Gastrocnemius medialis (tissue), 4 donors: ENCODE results near the gene LIAS. TPM values are rescaled to one million over a fixed set of nuclear protein-coding genes. Genes with fewer than 3 reads are reported as not detected.

Experiments used
- microRNA-seq, 2 donors: library from miRNA; unstranded; fragments of <30 nt; microRNA quantifications; one replicate each; pipeline ENCODE4, GENCODE V29; 2016; ENCODE audit warnings: borderline replicate concordance in 2 of 2
- total RNA-seq, 4 donors: library from RNA; depleted of rRNA; stranded (reverse); fragments of >200 nt; gene quantifications; one replicate each; pipeline versions ENCODE4 v1.1.0 to v1.2.3, GENCODE V29; 2016

The LIAS gene
- total RNA-seq, 4 donors from 2014 or later = 10.3 to 20.2 (median 12.1) TPM

Small RNA genes within 50 kb of the gene (microRNA-seq; reads per million reads assigned to microRNA genes)
- 0 reads per million in 2 donors for gene MIR5591

Other genes with a start within 250 kb of the LIAS start
- 10 to 100 TPM; 13.9 to 47.9 (median 21.6) TPM for gene RFC1, start 92.7 kb upstream of the LIAS start, total RNA-seq
- under 1 TPM in 1 of 4 donors, not detected in 3; 0.13 TPM for gene KLB, start 52.1 kb upstream of the LIAS start, total RNA-seq
- gene RPL9, start 134 bp upstream of the LIAS start, total RNA-seq = 1,000 to 10,000 TPM; 2,556 to 3,080 (median 2,834) TPM
- 10 to 100 TPM in 1 of 4 donors, 1 to 10 TPM in 3; 6.1 to 12.7 (median 8.8) TPM for gene UGDH, start 68.4 kb downstream of the LIAS start, total RNA-seq
- gene SMIM14, start 179.8 kb downstream of the LIAS start, total RNA-seq = 10 to 100 TPM in 2 of 4 donors, 1 to 10 TPM in 2; 6.9 to 15.3 (median 9.5) TPM
- gene UBE2K, start 239.1 kb downstream of the LIAS start, total RNA-seq = 10 to 100 TPM; 28.7 to 38.8 (median 32.1) TPM